Activated naive CD8-positive, alpha-beta T cell (primary cell): ENCODE data around the gene CRY1.
"Not testable (repeated sequence)": the region's sequence is repeated elsewhere in the genome, so short reads cannot be mapped to it uniquely, and the experiment has no call there.

Experiments used
- H3K27ac Mint-ChIP-seq: one replicate; pipeline ENCODE4 v1.8.0; 2021; ENCODE audit warnings: mixed read lengths
- H3K27me3 Mint-ChIP-seq: one replicate; pipeline ENCODE4 v1.8.0; 2021; ENCODE audit warnings: mixed read lengths
- H3K36me3 Mint-ChIP-seq: one replicate; pipeline ENCODE4 v1.8.0; 2021; ENCODE audit warnings: mixed read lengths
- H3K4me1 Mint-ChIP-seq: one replicate; pipeline ENCODE4 v1.8.0; 2021; ENCODE audit warnings: low read depth, mixed read lengths
- H3K4me3 Mint-ChIP-seq: one replicate; pipeline ENCODE4 v1.8.0; 2021; ENCODE audit warnings: mild to moderate bottlenecking, mixed read lengths
- H3K9me3 Mint-ChIP-seq: one replicate; pipeline ENCODE4 v1.8.0; 2021; ENCODE audit warnings: low read depth, mixed read lengths

Gene CRY1

GRCh38 chr12:107096571-107096970, 3.2 kb upstream of the CRY1 start:
- Mint-ChIP-seq H3K27me3 (peaks cover 3% of the 10 kb centered on the region), H3K36me3 (peaks cover 5% of the 10 kb centered on the region), H3K27ac (no peak overlapping the region), H3K4me3 (no peak overlapping the region), H3K4me1 (peaks cover 7% of the 10 kb centered on the region), H3K9me3 (no peaks in the 10 kb centered on the region)

DNA sequence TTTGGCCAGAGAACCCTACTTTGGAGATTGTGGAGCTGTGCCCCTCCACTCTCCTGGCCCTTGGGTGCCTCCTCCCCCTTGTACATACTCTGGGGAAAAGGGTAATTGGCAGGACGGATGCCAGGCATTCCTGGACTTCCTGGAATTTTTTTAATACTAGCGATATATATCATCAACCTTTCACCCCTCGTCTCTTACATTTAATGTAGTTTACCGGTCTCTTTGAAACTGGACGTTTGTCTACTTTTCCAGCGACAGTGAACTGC, 767 bp upstream of the CRY1 start:
- Mint-ChIP-seq H3K27ac (no peak overlapping the region), H3K4me1 (peaks cover 7% of the 10 kb centered on the region), H3K36me3 (peaks cover 5% of the 10 kb centered on the region), H3K27me3 (no peaks in the 10 kb centered on the region), H3K4me3 (no peak overlapping the region), H3K9me3 (no peaks in the 10 kb centered on the region)

DNA sequence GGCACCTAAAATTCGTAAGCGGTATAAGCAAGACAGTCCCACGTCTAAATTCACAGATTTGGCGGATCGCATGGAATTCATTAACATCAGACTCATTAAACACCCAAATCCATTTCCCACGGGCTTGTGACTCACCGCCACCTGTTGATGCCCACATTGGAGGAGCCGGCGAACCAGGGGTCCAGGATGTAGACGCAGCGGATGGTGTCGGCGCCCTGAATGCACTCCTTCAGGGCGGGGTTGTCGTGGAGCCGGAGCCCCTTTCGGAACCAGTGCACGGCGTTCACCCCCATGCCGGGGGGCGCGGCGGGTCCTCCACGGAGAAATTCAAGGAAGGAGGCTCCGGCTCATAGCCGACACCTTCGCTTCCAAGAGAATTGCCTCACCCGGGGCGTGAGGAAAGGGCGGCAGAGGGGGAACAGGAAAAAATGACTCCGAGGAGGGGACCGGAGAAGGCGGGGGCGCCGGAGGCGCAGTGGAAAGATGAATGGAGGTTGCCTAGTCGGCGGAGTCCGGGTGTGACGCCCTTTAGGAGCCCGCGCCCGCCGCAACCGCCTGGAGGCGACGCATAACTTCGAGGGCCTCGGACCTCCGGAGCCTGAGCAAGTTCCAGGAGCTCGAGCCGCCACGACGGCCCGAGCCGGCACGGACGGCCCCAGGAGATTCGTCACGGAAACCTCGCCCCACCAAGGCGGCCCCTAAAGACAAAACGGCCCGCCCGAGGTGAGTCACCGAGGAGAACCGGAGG, 506 bp downstream of the CRY1 start:
- Mint-ChIP-seq H3K9me3 (no peaks in the 10 kb centered on the region), H3K27me3 (no peaks in the 10 kb centered on the region), H3K36me3 (peaks cover 7% of the 10 kb centered on the region), H3K4me1 (peaks cover 15% of the 10 kb centered on the region), H3K27ac (no peak overlapping the region), H3K4me3 (no peak overlapping the region)

DNA sequence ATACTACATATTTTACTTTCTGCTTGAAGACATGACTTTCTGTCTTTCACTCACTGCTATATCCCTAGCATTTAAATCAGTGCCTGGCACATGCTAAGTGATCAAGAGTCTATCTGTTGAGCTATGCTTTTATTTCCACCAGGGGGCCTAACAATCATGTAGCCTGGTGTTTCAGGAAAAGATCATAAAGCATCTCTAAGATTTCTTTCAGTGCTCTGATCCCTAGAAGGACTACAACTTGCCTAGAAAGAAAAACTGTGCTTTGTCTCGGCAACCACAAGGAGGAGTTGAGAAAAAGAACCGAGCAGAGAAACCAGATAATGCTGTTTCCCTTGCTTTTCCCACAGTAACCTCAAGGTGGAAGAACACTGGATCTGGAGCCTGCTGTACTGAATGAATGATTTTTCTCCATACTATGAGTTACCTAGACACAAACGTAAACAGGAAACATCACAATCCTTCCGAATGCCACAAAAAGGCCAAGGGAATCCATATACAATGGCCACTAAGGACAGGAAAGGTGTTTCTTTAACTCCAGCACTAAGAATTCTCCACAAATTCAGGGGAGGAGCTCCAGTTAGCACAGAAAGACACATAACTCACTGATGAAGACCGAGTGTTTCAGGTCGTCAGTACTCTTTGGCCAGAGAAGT, 1.2 kb downstream of the CRY1 start:
- H3K9me3 Mint-ChIP-seq: no peaks in the 10 kb centered on the region

DNA sequence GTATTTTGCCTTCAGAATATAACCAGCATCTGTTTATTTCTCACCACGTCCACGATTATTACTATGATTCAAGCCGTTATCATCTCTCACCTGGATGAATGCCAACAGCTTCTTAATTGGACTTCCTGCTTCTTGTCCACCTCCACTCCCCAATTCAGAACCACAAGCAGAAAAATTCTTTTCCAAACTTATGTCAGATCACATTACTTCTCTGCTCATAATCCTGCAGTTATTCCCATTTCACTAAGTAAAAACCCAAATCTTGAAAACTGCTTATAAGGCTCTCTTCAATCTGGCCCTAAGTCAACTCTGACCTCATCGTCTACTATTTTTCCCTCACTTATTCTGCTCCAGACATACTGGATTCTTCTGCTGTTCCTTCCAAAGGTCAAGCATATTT, 2.0 kb downstream of the CRY1 start:
- H3K27ac Mint-ChIP-seq: no peak overlapping the region

More for the DNA sequence above, 1.2 kb downstream of the CRY1 start:
- no peak overlapping the region for H3K27ac Mint-ChIP-seq
- peaks cover 7% of the 10 kb centered on the region for H3K36me3 Mint-ChIP-seq
- peaks cover 18% of the 10 kb centered on the region for H3K4me1 Mint-ChIP-seq
- no peak overlapping the region for H3K4me3 Mint-ChIP-seq
- no peaks in the 10 kb centered on the region for H3K27me3 Mint-ChIP-seq

GRCh38 chr12:107090711-107091110, 2.6 kb downstream of the CRY1 start:
- Mint-ChIP-seq H3K27me3 (no peaks in the 10 kb centered on the region), H3K4me3 (no peak overlapping the region), H3K4me1 (peaks cover 26% of the 10 kb centered on the region), H3K9me3 (no peaks in the 10 kb centered on the region), H3K27ac (no peak overlapping the region), H3K36me3 (peaks cover 8% of the 10 kb centered on the region)

More for the DNA sequence above, 2.0 kb downstream of the CRY1 start:
- Mint-ChIP-seq H3K27me3 (no peaks in the 10 kb centered on the region), H3K36me3 (peaks cover 10% of the 10 kb centered on the region), H3K4me3 (no peak overlapping the region), H3K9me3 (no peaks in the 10 kb centered on the region), H3K4me1 (peaks cover 21% of the 10 kb centered on the region)

DNA sequence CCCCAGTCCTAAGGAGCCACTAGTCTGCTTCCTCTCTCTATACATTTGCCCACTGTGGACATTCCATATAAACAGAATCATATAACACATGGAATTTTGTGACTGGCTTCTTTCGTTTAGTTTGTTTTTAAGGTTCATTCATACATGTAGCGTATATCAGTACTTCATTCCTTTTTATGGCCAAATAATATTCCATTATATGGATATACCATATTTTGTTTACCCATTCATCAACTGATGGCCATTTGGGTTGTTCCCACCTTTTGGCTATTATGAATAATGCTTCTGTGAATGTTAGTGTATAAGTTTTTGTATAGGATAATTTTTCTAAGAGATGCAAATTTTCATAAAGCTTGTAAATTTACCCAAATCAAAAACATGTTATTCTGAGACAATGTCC, 4.4 kb downstream of the CRY1 start:
- Mint-ChIP-seq H3K27ac (no peak overlapping the region), H3K9me3 (no peaks in the 10 kb centered on the region), H3K4me1 (peaks cover 25% of the 10 kb centered on the region), H3K4me3 (no peak overlapping the region), H3K36me3 (peaks cover 8% of the 10 kb centered on the region), H3K27me3 (no peaks in the 10 kb centered on the region)

GRCh38 chr12:107086314-107086713, 7.0 kb downstream of the CRY1 start:
- no peaks in the 10 kb centered on the region for H3K27me3 Mint-ChIP-seq
- peaks cover 6% of the 10 kb centered on the region for H3K9me3 Mint-ChIP-seq
- H3K4me3 Mint-ChIP-seq: no peak overlapping the region
- peaks cover 35% of the 10 kb centered on the region for H3K4me1 Mint-ChIP-seq
- H3K36me3 Mint-ChIP-seq: peaks cover 8% of the 10 kb centered on the region
- H3K27ac Mint-ChIP-seq: no peak overlapping the region

DNA sequence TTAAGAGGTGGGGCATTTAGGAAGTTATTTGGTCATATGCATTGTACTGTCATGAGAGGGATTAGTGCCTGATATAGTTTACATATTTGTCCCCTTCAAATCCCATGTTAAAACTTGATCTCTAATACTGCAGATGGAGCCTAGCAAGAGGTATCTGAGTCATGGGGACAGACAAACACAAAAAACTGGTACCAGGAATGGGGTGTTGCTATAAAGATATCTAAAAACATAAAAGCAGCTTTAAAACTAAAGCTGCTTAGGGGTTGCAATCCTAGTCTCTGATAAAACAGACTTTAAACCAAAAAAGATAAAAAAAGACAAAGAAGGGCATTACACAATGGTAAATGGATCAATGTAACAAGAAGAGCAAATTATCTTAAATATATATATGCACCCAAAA, 11.6 kb downstream of the CRY1 start:
- H3K27me3 Mint-ChIP-seq: no peaks in the 10 kb centered on the region
- peaks cover 28% of the 10 kb centered on the region for H3K4me1 Mint-ChIP-seq
- no peak overlapping the region for H3K27ac Mint-ChIP-seq
- no peak overlapping the region for H3K4me3 Mint-ChIP-seq
- H3K36me3 Mint-ChIP-seq: peaks cover 6% of the 10 kb centered on the region
- H3K9me3 Mint-ChIP-seq: peaks cover 6% of the 10 kb centered on the region

- no peaks in the 10 kb centered on the region for H3K27me3 Mint-ChIP-seq
- peaks cover 6% of the 10 kb centered on the region for H3K9me3 Mint-ChIP-seq
- H3K4me1 Mint-ChIP-seq: peaks cover 26% of the 10 kb centered on the region
- no peak overlapping the region for H3K4me3 Mint-ChIP-seq
- no peaks in the 10 kb centered on the region for H3K36me3 Mint-ChIP-seq
- H3K27ac Mint-ChIP-seq: no peak overlapping the region
These were observed 13.1 kb downstream of the CRY1 start for GRCh38 chr12:107080299-107080698.

DNA sequence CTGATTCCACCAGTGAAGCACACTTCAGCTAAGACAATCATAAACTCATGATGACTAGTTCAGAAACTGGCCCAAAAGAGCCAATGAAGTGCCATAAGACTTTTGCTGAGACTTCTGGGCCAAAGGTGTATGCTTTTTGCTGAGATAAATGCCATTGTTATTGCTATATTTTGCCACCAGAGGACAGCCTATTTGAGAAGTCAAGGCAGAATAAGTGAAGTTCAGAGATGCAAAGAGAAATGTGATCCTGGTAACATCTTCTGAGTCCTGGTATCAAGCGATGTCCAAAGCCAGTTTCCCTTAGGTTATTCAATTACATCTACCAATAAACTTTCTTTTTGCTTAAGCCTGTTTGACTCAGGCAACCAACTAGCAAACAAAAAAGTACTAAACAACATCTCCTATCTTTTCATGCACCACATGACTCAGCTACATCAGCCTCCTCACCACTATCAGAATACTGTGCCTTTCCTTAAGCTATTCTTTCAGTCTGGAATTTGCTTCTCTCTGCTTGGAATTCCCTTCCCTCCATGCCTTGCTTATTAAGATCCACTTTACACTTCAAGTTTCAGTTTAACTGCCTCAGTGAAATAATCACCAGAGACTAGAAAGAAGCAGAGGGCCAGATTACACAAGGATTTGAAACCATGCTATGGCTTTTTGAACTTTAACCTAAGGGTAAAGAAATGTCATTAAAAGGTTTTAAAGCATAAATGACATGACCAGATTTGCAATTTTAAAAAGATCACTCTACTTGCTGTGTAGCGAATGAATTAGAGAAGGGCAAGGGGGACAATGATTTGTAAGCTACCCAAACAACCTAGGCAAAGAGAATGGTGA, 14.0 kb downstream of the CRY1 start:
- H3K4me3 Mint-ChIP-seq: no peak overlapping the region
- no peaks in the 10 kb centered on the region for H3K27me3 Mint-ChIP-seq
- peaks cover 25% of the 10 kb centered on the region for H3K4me1 Mint-ChIP-seq
- peaks cover 6% of the 10 kb centered on the region for H3K9me3 Mint-ChIP-seq
- H3K36me3 Mint-ChIP-seq: no peaks in the 10 kb centered on the region
- no peak overlapping the region for H3K27ac Mint-ChIP-seq

GRCh38 chr12:107073266-107073665, 20.1 kb downstream of the CRY1 start:
- not testable (repeated sequence) for H3K27ac Mint-ChIP-seq, H3K4me3 Mint-ChIP-seq, H3K27me3 Mint-ChIP-seq, H3K9me3 Mint-ChIP-seq, H3K36me3 Mint-ChIP-seq
- peaks cover 22% of the 10 kb centered on the region for H3K4me1 Mint-ChIP-seq

DNA sequence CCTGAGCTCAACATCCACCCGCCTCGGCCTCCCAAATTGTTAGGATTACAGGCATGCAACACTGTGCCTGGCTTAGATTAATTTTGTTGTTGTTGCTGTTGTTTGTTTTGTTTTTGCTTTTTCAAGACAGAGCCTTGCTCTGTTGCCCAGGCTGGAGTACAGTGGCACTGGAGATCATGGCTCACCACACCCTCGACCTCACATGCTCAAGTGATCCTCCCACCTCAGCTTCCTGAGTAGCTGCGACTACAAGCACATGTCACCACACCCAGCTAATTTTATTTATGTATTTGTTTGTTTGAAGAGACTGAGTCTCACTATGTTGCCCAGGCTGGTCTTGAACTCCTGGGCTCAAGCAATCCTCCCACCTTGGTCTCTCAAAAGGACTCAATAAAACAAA, 26.7 kb downstream of the CRY1 start:
- Mint-ChIP-seq H3K27me3 (no peaks in the 10 kb centered on the region), H3K4me3 (no peak overlapping the region), H3K9me3 (peaks cover 11% of the 10 kb centered on the region), H3K27ac (no peak overlapping the region), H3K36me3 (peaks cover 17% of the 10 kb centered on the region), H3K4me1 (peaks cover 9% of the 10 kb centered on the region)

GRCh38 chr12:107064687-107065086, 28.7 kb downstream of the CRY1 start:
- Mint-ChIP-seq H3K36me3 (peaks cover 17% of the 10 kb centered on the region), H3K4me3 (no peak overlapping the region), H3K27ac (no peak overlapping the region), H3K27me3 (no peaks in the 10 kb centered on the region), H3K4me1 (peaks cover 9% of the 10 kb centered on the region), H3K9me3 (peaks cover 11% of the 10 kb centered on the region)

- H3K4me3 Mint-ChIP-seq: no peak overlapping the region
- no peaks in the 10 kb centered on the region for H3K27me3 Mint-ChIP-seq
- H3K9me3 Mint-ChIP-seq: peaks cover 11% of the 10 kb centered on the region
- H3K4me1 Mint-ChIP-seq: peaks cover 9% of the 10 kb centered on the region
- H3K27ac Mint-ChIP-seq: no peak overlapping the region
- H3K36me3 Mint-ChIP-seq: peaks cover 17% of the 10 kb centered on the region
These were observed 29.1 kb downstream of the CRY1 start for GRCh38 chr12:107064243-107064642.
